Activated B cell treated with CpG ODN at 0.5 μM for 24 hours (primary cell): Measurements from ENCODE around the gene BRD4. TPM values are rescaled to one million over a fixed set of nuclear protein-coding genes. Genes with fewer than 3 reads are reported as not detected.
"Not testable (repeated sequence)": the region's sequence is repeated elsewhere in the genome, so short reads cannot be mapped to it uniquely, and the experiment has no call there.

Experiments used
- ATAC-seq: fragments of 200-7000 bp; cut with Tn5 transposase; one replicate; pipeline ENCODE4 v1.10.0; 2021; ENCODE audit warnings: low read depth, mild to moderate bottlenecking, moderate library complexity
- CTCF ChIA-PET: fragments of 350-600 bp; sonication (Branson Sonifier 250); formaldehyde crosslinking; loops from one replicate; lab custom pipeline; 2021; ENCODE audit warnings: antibody characterized with exemption; lab: Charles Lee
- POLR2A ChIA-PET: fragments of 350-600 bp; sonication (Branson Sonifier 250); formaldehyde crosslinking; loops from one replicate; lab custom pipeline; 2021; ENCODE audit warnings: antibody characterized with exemption; lab: Charles Lee
- DNase-seq: peaks from one replicate; pipeline ENCODE4 v3.0.0; 2022
- H3K27ac Mint-ChIP-seq: one replicate; pipeline ENCODE4 v1.8.0; 2020; ENCODE audit warnings: mixed read lengths
- H3K27me3 Mint-ChIP-seq: one replicate; pipeline ENCODE4 v1.8.0; 2021; ENCODE audit warnings: mixed read lengths
- H3K36me3 Mint-ChIP-seq: one replicate; pipeline ENCODE4 v1.8.0; 2021; ENCODE audit warnings: low read depth, mixed read lengths
- H3K4me1 Mint-ChIP-seq: one replicate; pipeline ENCODE4 v1.8.0; 2021; ENCODE audit warnings: mixed read lengths
- H3K4me3 Mint-ChIP-seq: one replicate; pipeline ENCODE4 v1.8.0; 2020; ENCODE audit warnings: mild to moderate bottlenecking, mixed read lengths
- H3K9me3 Mint-ChIP-seq: one replicate; pipeline ENCODE4 v1.8.0; 2020; ENCODE audit warnings: mixed read lengths
- CTCF ChIP-seq: fragments of 200-600 bp; IDR thresholded peaks from one replicate; pipeline ENCODE4 v1.8.0; 2022; ENCODE audit warnings: antibody characterized with exemption, mild to moderate bottlenecking
- intact Hi-C: fragments of 100-400 bp; cut with micrococcal nuclease; formaldehyde crosslinking; loops from one replicate; pipeline ENCODE4 v1.15.1; 2024
- total RNA-seq: library from RNA; stranded (reverse); gene quantifications from 2 replicates; pipeline ENCODE4 v1.2.3, GENCODE V29; 2022

The BRD4 gene
- total RNA-seq, 1 donor from 2014 or later: 164 TPM

GRCh38 chr19:15369594-15369891 lies 37.2 kb upstream of the BRD4 start:
- DNase-seq (no peak), ATAC-seq (no peak)
- H3K27me3 Mint-ChIP-seq: no peaks in the 10 kb centered on the region
- TF ChIP-seq CTCF: no peak
- no peaks in the 10 kb centered on the region for H3K9me3 Mint-ChIP-seq
- peaks cover 91% of the 10 kb centered on the region for H3K36me3 Mint-ChIP-seq
- ChIA-PET CTCF (no interaction called here), POLR2A (interaction anchor here (1.0 kb wide), 1 partner anchor 10 kb away, joined by 3 read pairs; the partner anchor contains the start of gene AKAP8)
- H3K27ac Mint-ChIP-seq: no peak overlapping the region
- H3K4me3 Mint-ChIP-seq: no peak overlapping the region
- intact Hi-C loops: no loop called here
- no peaks in the 10 kb centered on the region for H3K4me1 Mint-ChIP-seq

GRCh38 chr19:15368798-15369593 lies 36.7 kb upstream of the BRD4 start:
- intact Hi-C loops: no loop called here
- ATAC-seq: no peak
- Mint-ChIP-seq H3K27me3 (no peaks in the 10 kb centered on the region), H3K27ac (no peak overlapping the region), H3K4me3 (no peak overlapping the region), H3K36me3 (peaks cover 90% of the 10 kb centered on the region), H3K4me1 (no peaks in the 10 kb centered on the region), H3K9me3 (no peaks in the 10 kb centered on the region)
- DNase-seq: no peak
- ChIA-PET POLR2A (interaction anchor here (1.0 to 1.6 kb wide), 2 partner anchors 10 kb away, joined by 3 to 7 read pairs; partner anchors contain the start of gene AKAP8), CTCF (no interaction called here)
- TF ChIP-seq CTCF: no peak

GRCh38 chr19:15368051-15368632 lies 35.8 kb upstream of the BRD4 start:
- H3K9me3 Mint-ChIP-seq: no peaks in the 10 kb centered on the region
- no peaks in the 10 kb centered on the region for H3K4me1 Mint-ChIP-seq
- CTCF ChIA-PET: no interaction called here
- no peak overlapping the region for H3K4me3 Mint-ChIP-seq
- POLR2A ChIA-PET: interaction anchor here (1.6 kb wide), 1 partner anchor 11 kb away, joined by 7 read pairs; the partner anchor contains the start of gene AKAP8
- peaks cover 86% of the 10 kb centered on the region for H3K36me3 Mint-ChIP-seq
- DNase-seq (no peak), ATAC-seq (no peak)
- H3K27ac Mint-ChIP-seq: no peak overlapping the region
- no peak for TF ChIP-seq CTCF
- intact Hi-C loops: no loop called here
- H3K27me3 Mint-ChIP-seq: no peaks in the 10 kb centered on the region

GRCh38 chr19:15367439-15367838 lies 35.1 kb upstream of the BRD4 start:
- Mint-ChIP-seq H3K4me3 (no peak overlapping the region), H3K27me3 (no peaks in the 10 kb centered on the region), H3K9me3 (no peaks in the 10 kb centered on the region), H3K4me1 (no peaks in the 10 kb centered on the region), H3K36me3 (peaks cover 81% of the 10 kb centered on the region), H3K27ac (no peak overlapping the region)
- DNase-seq (no peak), ATAC-seq (no peak)
- POLR2A ChIA-PET: interaction anchor here (1.6 kb wide), 1 partner anchor 12 kb away, joined by 7 read pairs; the partner anchor contains the start of gene AKAP8
- CTCF ChIA-PET: no interaction called here
- no peak for TF ChIP-seq CTCF
- intact Hi-C loops: no loop called here

GRCh38 chr19:15365264-15365663 lies 32.9 kb upstream of the BRD4 start:
- Mint-ChIP-seq H3K9me3 (no peaks in the 10 kb centered on the region), H3K4me1 (no peaks in the 10 kb centered on the region), H3K27me3 (no peaks in the 10 kb centered on the region), H3K36me3 (peaks cover 78% of the 10 kb centered on the region), H3K27ac (no peak overlapping the region), H3K4me3 (no peak overlapping the region)
- DNase-seq: no peak
- TF ChIP-seq CTCF: no peak
- intact Hi-C loops: no loop called here
- CTCF ChIA-PET: no interaction called here
- ATAC-seq: no peak
- POLR2A ChIA-PET: no interaction called here

GRCh38 chr19:15363791-15364190 lies 31.5 kb upstream of the BRD4 start:
- POLR2A ChIA-PET: interaction anchor here (0.7 kb wide), 1 partner anchor 24 kb away, joined by 7 read pairs; no protein-coding TSS in a partner anchor
- H3K27ac Mint-ChIP-seq, CTCF ChIA-PET, H3K9me3 Mint-ChIP-seq, DNase-seq, ATAC-seq, H3K27me3 Mint-ChIP-seq, H3K4me1 Mint-ChIP-seq, intact Hi-C loops, H3K4me3 Mint-ChIP-seq: not testable (repeated sequence)
- H3K36me3 Mint-ChIP-seq: peaks cover 75% of the 10 kb centered on the region

GRCh38 chr19:15363048-15363447 lies 30.7 kb upstream of the BRD4 start:
- DNase-seq, H3K4me3 Mint-ChIP-seq, ATAC-seq, intact Hi-C loops, H3K27me3 Mint-ChIP-seq, H3K4me1 Mint-ChIP-seq, H3K27ac Mint-ChIP-seq, H3K9me3 Mint-ChIP-seq, CTCF ChIA-PET, POLR2A ChIA-PET: not testable (repeated sequence)
- peaks cover 75% of the 10 kb centered on the region for H3K36me3 Mint-ChIP-seq
